ENCODE measurements around the gene SH2D5. TPM values are rescaled to one million over a fixed set of nuclear protein-coding genes. Genes with fewer than 3 reads are reported as not detected.

The SH2D5 gene
- total RNA-seq, 1 experiment from 2014 or later: 10.4 TPM

DNA sequence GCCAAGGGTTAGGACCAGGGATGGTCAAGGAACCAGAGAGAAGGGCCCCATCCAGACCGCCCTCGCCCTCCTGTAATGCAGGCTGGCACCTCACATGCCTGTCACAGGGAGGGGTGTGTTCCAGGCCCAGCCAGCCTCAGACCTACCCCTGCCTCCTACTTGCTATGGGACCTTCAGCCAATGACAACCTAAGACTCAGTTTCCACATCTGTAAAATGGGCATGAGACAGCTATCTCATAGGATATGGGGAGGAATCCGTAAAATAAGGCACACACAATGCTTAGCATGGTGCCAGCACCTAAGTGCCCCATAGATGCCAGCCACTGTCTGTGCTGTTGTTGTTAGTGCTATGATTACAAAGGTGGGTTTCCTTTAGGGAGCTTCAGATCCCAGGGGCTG is 22.6 kb downstream of the SH2D5 start:
- CTCF ChIA-PET: no interaction called here
- no peak overlapping the region for H3K4me3 ChIP-seq (replicated peaks in 1 of 2; ENCODE audit: low read depth in 1 of 2, low read length in 2 of 2)
- no peak overlapping the region for H3K9ac ChIP-seq (ENCODE audit: low read length)
- H2AFZ ChIP-seq (ENCODE audit: low read depth, low read length, poor library complexity, severe bottlenecking): no peak overlapping the region
- H3K4me2 ChIP-seq (ENCODE audit: low read length): no peak overlapping the region
- no peaks in the 10 kb centered on the region for H3K27me3 ChIP-seq (ENCODE audit: insufficient read depth, low read length)
- RAD21 ChIA-PET (ENCODE audit: low non-redundant PET in 1 of 2, low total read pairs in 2 of 2, uncharacterized antibody in 2 of 2, unreplicated experiment in 2 of 2): no interaction called here
- TF ChIP-seq, protein P1, sequence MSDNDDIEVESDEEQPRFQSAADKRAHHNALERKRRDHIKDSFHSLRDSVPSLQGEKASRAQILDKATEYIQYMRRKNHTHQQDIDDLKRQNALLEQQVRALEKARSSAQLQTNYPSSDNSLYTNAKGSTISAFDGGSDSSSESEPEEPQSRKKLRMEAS (IDR thresholded peaks at IDR 0.05): no peak
- TF ChIP-seq SP1 (IDR thresholded peaks at IDR 0.05; ENCODE audit: low read depth) (no peak), SIN3A (IDR thresholded peaks at IDR 0.05; ENCODE audit: low read depth) (no peak), ZNF274 (IDR thresholded peaks at IDR 0.05; ENCODE audit: low read depth, low read length) (no peak), EGR1 (IDR thresholded peaks at IDR 0.05; ENCODE audit: low read depth) (no peak), POLR2A (IDR thresholded peaks at IDR 0.05; ENCODE audit: borderline replicate concordance, extremely low read depth, insufficient read depth, insufficient read length) (no peak), SRF (IDR thresholded peaks at IDR 0.05; ENCODE audit: low read depth) (no peak), ELF1 (IDR thresholded peaks at IDR 0.05; ENCODE audit: borderline replicate concordance, low read depth) (no peak), JUND (IDR thresholded peaks at IDR 0.05) (no peak)
- TF ChIP-seq, protein P2, sequence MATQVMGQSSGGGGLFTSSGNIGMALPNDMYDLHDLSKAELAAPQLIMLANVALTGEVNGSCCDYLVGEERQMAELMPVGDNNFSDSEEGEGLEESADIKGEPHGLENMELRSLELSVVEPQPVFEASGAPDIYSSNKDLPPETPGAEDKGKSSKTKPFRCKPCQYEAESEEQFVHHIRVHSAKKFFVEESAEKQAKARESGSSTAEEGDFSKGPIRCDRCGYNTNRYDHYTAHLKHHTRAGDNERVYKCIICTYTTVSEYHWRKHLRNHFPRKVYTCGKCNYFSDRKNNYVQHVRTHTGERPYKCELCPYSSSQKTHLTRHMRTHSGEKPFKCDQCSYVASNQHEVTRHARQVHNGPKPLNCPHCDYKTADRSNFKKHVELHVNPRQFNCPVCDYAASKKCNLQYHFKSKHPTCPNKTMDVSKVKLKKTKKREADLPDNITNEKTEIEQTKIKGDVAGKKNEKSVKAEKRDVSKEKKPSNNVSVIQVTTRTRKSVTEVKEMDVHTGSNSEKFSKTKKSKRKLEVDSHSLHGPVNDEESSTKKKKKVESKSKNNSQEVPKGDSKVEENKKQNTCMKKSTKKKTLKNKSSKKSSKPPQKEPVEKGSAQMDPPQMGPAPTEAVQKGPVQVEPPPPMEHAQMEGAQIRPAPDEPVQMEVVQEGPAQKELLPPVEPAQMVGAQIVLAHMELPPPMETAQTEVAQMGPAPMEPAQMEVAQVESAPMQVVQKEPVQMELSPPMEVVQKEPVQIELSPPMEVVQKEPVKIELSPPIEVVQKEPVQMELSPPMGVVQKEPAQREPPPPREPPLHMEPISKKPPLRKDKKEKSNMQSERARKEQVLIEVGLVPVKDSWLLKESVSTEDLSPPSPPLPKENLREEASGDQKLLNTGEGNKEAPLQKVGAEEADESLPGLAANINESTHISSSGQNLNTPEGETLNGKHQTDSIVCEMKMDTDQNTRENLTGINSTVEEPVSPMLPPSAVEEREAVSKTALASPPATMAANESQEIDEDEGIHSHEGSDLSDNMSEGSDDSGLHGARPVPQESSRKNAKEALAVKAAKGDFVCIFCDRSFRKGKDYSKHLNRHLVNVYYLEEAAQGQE (IDR thresholded peaks at IDR 0.05; ENCODE audit: low read depth): no peak
- TF ChIP-seq, protein P3, sequence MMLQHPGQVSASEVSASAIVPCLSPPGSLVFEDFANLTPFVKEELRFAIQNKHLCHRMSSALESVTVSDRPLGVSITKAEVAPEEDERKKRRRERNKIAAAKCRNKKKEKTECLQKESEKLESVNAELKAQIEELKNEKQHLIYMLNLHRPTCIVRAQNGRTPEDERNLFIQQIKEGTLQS (IDR thresholded peaks at IDR 0.05): no peak
- no peaks in the 10 kb centered on the region for H3K4me1 ChIP-seq (ENCODE audit: control insufficient read depth in 1 of 2, insufficient read depth in 2 of 2, low read length in 2 of 2)
- H3K27ac ChIP-seq (ENCODE audit: low read depth, low read length): no peak overlapping the region
- no peaks in the 10 kb centered on the region for H4K20me1 ChIP-seq (ENCODE audit: insufficient read depth)
- intact Hi-C loops (cut with micrococcal nuclease): no loop called here
- H3K9me2 ChIP-seq (ENCODE audit: insufficient read depth): no peaks in the 10 kb centered on the region
- DNase-seq (ENCODE audit: low read depth, low spot score) (no peak), ATAC-seq (no peak)
- no peaks in the 10 kb centered on the region for H3K36me3 ChIP-seq (ENCODE audit: control insufficient read depth in 1 of 2, insufficient read depth in 2 of 2, low read length in 2 of 2)
- H3K79me2 ChIP-seq (ENCODE audit: insufficient read depth, low read length): no peaks in the 10 kb centered on the region
- no peaks in the 10 kb centered on the region for H3K9me3 ChIP-seq (ENCODE audit: control insufficient read depth in 1 of 2, insufficient read depth in 1 of 2, low read depth in 1 of 2, low read length in 2 of 2)
- POLR2A ChIA-PET: no interaction called here
- BruUV-seq (replicated peaks): no TSS peak
